ENCODE measurements around the gene NKAIN2. TPM values are rescaled to one million over a fixed set of nuclear protein-coding genes. Genes with fewer than 3 reads are reported as not detected.

NKAIN2 gene
- total and polyA plus RNA-seq, 2 donors (not counting 3 experiments of a cell fraction or from before 2014, with no cell fraction given), result 0.03 TPM; not detected in 1

DNA sequence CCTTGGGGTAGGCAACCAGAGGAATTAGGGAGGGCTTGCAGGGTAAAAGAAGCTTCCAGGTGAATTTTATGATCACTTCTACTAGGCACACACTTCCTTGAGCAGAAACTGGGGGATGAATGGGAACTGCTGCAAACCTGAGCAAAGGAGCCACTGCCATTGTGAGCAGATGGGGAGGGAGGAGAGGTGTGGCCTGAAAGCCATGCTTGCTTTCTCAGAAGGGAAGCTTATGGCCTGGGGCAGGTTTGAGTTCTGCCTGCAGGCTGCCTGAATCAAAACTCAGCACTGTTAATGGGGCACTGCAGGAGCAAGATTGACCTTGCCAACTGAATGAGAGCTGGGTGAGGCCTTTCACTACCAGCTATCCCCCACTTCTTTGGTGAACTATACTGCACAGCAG, 328.1 kb downstream of the NKAIN2 start:
- no peaks in the 10 kb centered on the region for H3K9me3 ChIP-seq (replicated peaks; ENCODE audit: control insufficient read depth, insufficient read depth, low read length)
- no peaks in the 10 kb centered on the region for H3K79me2 ChIP-seq (ENCODE audit: control insufficient read depth, insufficient read depth, low read length)
- intact Hi-C loops (cut with micrococcal nuclease) (no loop called here), dilution Hi-C loops (cut with MboI; ENCODE audit: extremely low pct_ligation_motif_present, low sequenced_read_pairs) (no loop called here)
- no peaks in the 10 kb centered on the region for H3K4me1 ChIP-seq (ENCODE audit: control insufficient read depth, extremely low read depth, insufficient read depth, low read length)
- ChIA-PET CTCF (interaction anchor here (1.3 kb wide), 1 partner anchor 1022 kb away, joined by 3 read pairs; the partner anchor contains the start of gene TPD52L1), POLR2A (no interaction called here)
- H3K9ac ChIP-seq (replicated peaks; ENCODE audit: extremely low read depth, insufficient read depth, low read length), result no peak overlapping the region
- no peaks in the 10 kb centered on the region for H3K9me1 ChIP-seq (replicated peaks; ENCODE audit: control insufficient read depth, extremely low read depth, insufficient read depth, low read length)
- no peak overlapping the region for H3K4me2 ChIP-seq (ENCODE audit: insufficient read depth, low read length)
- H3K4me3 ChIP-seq (replicated peaks in 1 of 3; ENCODE audit: insufficient read depth in 1 of 3, low read depth in 1 of 3, low read length in 3 of 3), result no peak overlapping the region
- no peak overlapping the region for H2AFZ ChIP-seq (ENCODE audit: low read depth, low read length)
- TF ChIP-seq FOS (IDR thresholded peaks at IDR 0.05; ENCODE audit: borderline replicate concordance, insufficient read depth, low read length) (no peak), EZH2 (IDR thresholded peaks at IDR 0.05; ENCODE audit: borderline replicate concordance, low read depth, low read length, severe bottlenecking) (no peak), GATA2 (IDR thresholded peaks at IDR 0.05; ENCODE audit: insufficient read depth, insufficient read length, low read depth, low read length) (no peak), POLR2AphosphoS5 (IDR thresholded peaks at IDR 0.05; ENCODE audit: insufficient read depth, low read depth, low read length) (no peak), MYC (IDR thresholded peaks at IDR 0.05; ENCODE audit: low read depth, low read length) (no peak), POLR2A (IDR thresholded peaks at IDR 0.05; ENCODE audit: low read depth, low read length) (no peak), JUN (IDR thresholded peaks at IDR 0.05; ENCODE audit: borderline replicate concordance, insufficient read depth, insufficient read length, low read depth) (no peak)
- TF ChIP-seq, protein P1, sequence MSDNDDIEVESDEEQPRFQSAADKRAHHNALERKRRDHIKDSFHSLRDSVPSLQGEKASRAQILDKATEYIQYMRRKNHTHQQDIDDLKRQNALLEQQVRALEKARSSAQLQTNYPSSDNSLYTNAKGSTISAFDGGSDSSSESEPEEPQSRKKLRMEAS (IDR thresholded peaks at IDR 0.05; ENCODE audit: insufficient read depth, insufficient read length), result no peak
- TF ChIP-seq, protein P2, sequence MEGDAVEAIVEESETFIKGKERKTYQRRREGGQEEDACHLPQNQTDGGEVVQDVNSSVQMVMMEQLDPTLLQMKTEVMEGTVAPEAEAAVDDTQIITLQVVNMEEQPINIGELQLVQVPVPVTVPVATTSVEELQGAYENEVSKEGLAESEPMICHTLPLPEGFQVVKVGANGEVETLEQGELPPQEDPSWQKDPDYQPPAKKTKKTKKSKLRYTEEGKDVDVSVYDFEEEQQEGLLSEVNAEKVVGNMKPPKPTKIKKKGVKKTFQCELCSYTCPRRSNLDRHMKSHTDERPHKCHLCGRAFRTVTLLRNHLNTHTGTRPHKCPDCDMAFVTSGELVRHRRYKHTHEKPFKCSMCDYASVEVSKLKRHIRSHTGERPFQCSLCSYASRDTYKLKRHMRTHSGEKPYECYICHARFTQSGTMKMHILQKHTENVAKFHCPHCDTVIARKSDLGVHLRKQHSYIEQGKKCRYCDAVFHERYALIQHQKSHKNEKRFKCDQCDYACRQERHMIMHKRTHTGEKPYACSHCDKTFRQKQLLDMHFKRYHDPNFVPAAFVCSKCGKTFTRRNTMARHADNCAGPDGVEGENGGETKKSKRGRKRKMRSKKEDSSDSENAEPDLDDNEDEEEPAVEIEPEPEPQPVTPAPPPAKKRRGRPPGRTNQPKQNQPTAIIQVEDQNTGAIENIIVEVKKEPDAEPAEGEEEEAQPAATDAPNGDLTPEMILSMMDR (IDR thresholded peaks at IDR 0.05; ENCODE audit: extremely low read depth in 1 of 2, insufficient read depth in 1 of 2, low read depth in 1 of 2, low read length in 2 of 2), result no peak
- no peaks in the 10 kb centered on the region for H4K20me1 ChIP-seq (replicated peaks; ENCODE audit: control insufficient read depth, extremely low read depth, insufficient read depth, low read length)
- H3K36me3 ChIP-seq (ENCODE audit: control insufficient read depth in 2 of 2, extremely low read depth in 1 of 2, insufficient read depth in 2 of 2, low read length in 2 of 2), result no peaks in the 10 kb centered on the region
- no peak overlapping the region for H3K27ac ChIP-seq (ENCODE audit: insufficient read depth, low read depth, low read length)
- DNase-seq (ENCODE audit: low read depth, low spot score), result no peak
- FAIRE-seq, result no peak
- no peaks in the 10 kb centered on the region for H3K27me3 ChIP-seq (ENCODE audit: control insufficient read depth in 2 of 2, insufficient read depth in 2 of 2, low read length in 2 of 2)
- no TSS peak for BruUV-seq (replicated peaks)
